ENCODE results near the gene MTMR12.
A peak's percentile ranks its signal among the peaks of the same experiment; 100 is the strongest.
"Not testable (repeated sequence)": the region's sequence is repeated elsewhere in the genome, so short reads cannot be mapped to it uniquely, and the experiment has no call there.

The MTMR12 gene

DNA sequence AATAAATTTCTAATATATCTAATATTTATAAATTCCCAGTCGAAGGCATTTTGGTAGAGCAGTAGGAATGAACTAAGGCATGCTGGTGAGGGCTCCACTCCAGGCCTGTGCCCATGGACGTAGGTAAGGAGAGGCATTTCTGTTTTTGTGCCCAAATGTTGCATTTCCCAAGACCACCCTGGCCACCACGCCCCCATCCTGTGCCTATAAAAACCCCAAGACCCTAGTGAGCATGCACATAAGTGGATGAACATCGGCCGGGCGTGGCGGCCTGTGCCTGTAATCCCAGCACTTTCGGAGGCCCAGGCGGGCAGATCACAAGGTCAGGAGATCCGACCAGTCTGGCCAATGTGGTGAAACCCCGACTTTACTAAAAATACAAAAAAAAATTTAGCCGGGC lies 10.1 kb upstream of the MTMR12 start:
- DNase-seq: no peak

GRCh38 chr5:32321787-32322186 lies 9.0 kb upstream of the MTMR12 start:
- DNase-seq: not testable (repeated sequence)

- no peak for DNase-seq
Measured at GRCh38 chr5:32320576-32320975, 7.8 kb upstream of the MTMR12 start.

DNA sequence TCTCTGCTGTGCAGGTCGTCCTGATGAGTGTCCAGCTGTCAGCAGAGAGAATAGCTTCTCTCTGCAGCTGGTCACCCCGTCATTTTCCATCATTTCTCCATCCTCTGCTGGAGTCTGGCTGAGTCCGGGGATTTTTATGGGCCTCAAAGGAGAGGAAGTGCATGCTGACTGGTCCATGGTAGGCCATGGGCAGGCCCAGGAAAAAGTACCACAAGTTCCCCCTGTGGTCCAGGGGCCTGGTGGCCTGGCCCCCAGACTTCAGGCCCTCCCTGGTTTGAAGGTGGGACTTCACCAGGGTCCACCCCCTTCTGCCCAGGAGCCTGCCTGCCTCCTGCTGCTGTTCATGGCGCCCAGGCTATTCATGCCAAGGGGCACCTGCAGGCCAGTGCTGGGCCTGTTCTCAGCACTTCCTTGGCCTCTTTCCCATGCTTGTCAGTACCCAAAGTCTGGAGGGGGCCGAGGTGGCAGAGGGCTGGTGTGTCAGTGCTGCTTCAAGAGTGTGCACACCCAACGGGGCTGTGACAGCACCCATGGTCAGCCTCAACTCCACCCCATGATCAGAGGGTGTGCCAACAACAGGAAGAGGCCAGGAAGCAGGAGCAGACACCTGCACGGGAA lies 7.3 kb upstream of the MTMR12 start:
- DNase-seq: no peak

GRCh38 chr5:32319392-32319791 lies 6.7 kb upstream of the MTMR12 start:
- no peak for DNase-seq

DNA sequence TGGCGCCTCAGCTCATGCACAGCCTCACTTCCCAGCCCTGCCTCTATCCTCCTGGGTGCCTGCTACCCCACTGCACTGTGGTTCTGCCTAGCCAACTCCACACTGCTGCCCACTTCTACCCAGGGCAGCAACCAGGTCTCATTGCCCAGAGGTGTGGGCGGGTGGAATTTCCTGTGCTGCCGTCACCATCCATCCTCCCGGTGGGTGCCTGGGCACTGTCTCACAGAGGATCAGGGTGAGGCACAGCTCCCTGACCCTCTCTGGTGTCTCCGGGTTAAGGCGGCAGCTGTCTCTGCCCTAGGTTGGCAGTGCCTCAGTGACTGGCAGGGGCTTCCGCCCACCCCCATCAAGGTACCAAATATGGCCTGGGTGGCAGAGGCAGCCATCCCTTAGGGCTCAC lies 4.3 kb upstream of the MTMR12 start:
- no peak for DNase-seq

DNA sequence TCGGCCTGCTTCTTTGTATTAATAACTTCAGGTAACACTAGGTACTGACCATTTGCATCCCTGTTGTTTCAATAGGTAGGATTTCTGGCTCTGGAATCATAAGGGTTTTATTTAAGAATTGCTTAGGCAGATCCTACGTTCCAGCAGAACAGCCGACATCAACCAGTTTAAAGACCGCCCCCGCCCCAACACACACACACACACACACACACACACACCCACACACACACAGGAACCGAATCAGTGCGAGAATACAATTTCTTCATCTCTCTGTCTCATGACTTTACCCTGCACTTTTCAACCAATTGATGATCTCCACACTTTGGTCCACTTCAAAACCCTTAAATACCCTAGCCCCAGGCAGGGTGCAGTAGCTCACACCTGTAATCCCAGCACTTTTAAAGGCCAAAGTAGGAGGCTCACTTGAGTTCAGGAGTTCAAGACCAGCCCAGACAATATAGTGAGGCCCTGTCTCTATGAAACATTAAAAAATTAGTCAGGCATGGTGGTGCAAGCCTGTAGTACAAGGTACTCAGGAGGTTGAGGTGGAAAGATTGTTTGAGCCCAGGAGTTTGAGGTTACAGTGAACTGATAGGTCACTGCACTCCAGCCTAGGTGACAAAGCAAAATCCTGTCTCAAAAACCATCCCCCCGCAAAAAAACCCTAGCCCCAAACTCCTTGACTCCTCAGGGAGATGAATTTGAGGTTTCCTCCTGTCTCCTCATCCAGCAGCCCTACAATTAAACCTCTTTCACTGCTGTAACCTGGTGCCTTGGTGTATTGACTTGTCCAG lies 2.7 kb upstream of the MTMR12 start:
- DNase-seq: no peak

- no peak for DNase-seq
Measured at GRCh38 chr5:32314658-32315057, 1.9 kb upstream of the MTMR12 start.

GRCh38 chr5:32314152-32314488 lies 1.4 kb upstream of the MTMR12 start:
- DNase-seq: not testable (repeated sequence)

DNA sequence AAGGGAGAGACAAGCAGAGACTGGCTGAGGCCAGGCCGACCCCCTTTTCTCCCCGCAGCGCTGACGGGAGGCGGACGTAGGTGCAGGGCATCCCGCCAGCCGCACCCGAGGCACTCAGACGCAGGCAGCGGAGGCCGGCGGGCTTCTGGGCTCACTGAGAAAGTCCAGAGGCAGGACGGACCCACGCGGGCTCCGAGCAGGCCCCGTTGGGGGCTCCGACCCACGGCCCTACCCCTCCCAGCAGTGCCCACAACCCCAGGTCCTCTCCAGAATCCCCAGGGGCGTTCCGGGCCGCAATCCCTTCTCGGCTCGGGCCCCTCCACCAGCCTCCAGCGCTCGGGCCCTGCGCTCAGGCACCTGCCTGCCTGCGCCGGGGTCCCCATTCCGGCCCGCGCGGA lies 543 bp downstream of the MTMR12 start:
- peak; percentile 33 for DNase-seq

- DNase-seq: no peak
Measured at GRCh38 chr5:32311404-32312196, 1.1 kb downstream of the MTMR12 start.

DNA sequence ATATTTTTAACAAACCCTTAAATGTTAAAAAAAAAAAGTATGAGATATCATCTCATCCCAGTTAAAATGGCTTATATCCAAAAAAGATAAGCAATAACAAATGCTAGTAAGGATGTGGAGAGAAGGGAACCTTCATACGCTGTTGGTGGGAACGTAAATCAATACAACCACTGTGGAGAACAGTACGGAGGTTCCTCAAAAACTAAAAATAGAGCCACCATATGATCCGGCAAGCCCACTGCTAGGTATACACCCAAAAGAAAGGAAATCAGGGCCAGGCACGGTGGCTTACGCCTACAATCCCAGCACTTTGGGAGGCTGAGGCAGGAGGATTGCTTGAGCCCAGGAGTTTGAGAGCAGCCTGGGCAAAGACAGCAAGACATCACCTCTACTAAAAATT lies 3.0 kb downstream of the MTMR12 start:
- no peak for DNase-seq

- DNase-seq: no peak
Measured at GRCh38 chr5:32308946-32309345, 3.8 kb downstream of the MTMR12 start.

- no peak for DNase-seq
Measured at GRCh38 chr5:32307769-32308194, 5.0 kb downstream of the MTMR12 start.

GRCh38 chr5:32304622-32305021 lies 8.1 kb downstream of the MTMR12 start:
- no peak for DNase-seq

DNA sequence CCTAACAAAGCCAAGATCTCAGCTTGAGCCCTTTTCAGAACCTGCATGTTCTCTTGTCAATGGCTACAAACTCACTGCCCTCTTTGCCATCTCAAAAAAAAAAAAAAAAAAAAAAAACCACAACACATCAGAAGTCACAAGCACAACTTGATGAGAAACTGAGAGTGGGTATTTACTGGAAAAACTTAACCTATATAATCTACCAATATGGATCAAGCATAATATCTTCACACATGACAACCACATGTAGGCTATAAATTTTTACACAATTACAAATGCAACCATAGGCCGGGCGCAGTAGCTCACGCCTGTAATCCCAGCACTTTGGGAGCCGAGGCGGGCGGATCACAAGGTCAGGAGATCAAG lies 9.0 kb downstream of the MTMR12 start:
- no peak for DNase-seq

- no peak for DNase-seq
Measured at GRCh38 chr5:32302835-32303754, 9.6 kb downstream of the MTMR12 start.

DNA sequence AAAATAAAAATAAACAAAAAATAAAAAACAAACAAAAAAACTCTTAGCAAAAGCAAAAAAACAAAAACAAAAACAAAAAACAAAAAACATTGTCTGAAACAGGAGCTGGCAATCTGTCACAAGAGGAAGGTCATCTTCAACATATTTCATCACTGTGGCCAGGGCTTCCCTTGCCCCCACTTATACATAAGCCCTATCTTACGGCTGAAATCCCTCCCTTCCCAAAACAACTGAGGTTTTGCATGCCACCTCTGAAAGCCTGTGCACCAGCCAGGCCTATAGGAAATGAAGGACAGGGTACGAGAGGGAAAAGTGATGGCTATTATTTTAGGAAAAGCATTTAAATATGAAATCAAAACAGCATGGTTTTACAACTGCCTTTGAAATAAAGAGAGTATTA lies 10.8 kb downstream of the MTMR12 start:
- DNase-seq: no peak

DNA sequence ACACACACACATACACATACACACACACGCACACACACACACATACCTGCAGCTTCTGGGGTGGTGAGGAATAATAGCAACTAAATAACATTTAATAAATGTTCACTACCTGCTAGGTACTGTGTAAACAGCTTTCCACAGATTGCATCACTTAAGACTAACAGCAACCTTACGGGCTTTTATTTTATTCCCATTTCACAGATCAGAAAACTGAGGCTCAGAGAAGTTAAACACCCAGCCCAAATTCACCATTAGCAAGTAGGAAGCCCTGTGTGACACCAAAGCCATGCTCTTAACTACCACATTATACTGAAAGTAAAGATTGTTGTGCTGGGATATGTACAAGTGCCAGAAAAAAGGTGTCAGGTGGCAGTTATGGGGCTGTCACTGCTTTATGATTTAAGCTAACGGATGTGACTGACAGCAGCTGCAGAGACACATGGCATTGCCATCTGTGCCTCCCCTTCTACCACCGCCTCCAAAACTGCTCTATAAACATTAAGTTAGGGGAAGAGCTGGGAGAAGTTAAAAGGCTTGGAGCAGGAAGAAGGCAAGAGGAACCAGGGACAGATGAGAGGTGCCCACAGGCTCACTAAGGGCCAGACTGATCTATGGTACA lies 13.6 kb downstream of the MTMR12 start:
- DNase-seq: no peak

- no peak for DNase-seq
Measured at GRCh38 chr5:32298059-32298415, 14.7 kb downstream of the MTMR12 start.

DNA sequence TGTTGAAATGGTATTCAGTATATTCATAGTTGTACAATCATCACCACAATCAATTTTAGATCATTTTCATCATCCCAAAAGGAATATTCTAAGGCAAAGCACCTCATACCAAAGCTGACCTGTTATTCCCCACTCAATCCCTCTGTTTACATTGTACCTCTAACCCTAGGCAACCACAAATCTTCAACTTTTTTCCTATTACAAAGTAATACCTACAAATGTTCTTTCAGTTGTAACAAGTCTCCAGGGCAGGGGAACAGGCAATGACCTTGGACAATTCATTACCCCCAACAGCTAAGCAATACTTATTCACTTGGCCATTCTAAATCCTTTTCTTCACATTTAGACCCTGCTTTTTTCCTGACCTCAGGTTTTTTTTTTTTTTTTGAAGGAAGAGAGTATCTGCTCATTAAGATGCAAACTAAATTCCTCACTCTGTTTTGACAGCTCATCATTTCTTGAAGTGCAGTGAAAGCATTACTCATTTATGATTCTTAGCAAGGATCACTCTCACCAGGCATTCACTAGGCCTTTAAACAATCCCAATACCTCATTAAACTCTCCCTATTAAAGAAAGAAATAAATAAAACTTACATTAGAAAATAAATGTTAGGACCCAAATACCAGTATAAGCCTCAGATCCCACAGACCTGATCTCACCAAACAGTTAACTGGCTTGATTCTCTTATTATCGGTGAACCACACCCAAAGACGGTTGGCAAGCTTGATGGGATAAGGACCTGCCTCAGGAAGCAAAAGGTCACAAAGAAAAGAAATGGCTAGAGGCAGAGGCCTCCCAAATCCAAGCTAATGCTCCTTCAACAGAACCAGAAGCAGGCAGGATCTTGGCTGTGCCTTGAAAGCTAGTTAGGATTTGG lies 15.3 kb downstream of the MTMR12 start:
- no peak for DNase-seq

All from CD4-positive, alpha-beta T cell treated with Interleukin-12 subunit alpha and Interleukin-12 subunit beta, for 1 hour (primary cell).